Panc1 (cell line): Measurements from ENCODE around the gene VEZT. TPM values are rescaled to one million over a fixed set of nuclear protein-coding genes. Genes with fewer than 3 reads are reported as not detected.
A peak's percentile ranks its signal among the peaks of the same experiment; 100 is the strongest.

ENCODE experiments used
- ATAC-seq: fragments of 200-7000 bp; cut with Tn5 transposase; 2 replicates; pipeline ENCODE4 v1.9.1; 2020; ENCODE audit warnings: mild to moderate bottlenecking, moderate library complexity
- Bru-seq: library from RNA; stranded (reverse); fragments of 400-500 nt; gene quantifications from one replicate; lab custom pipeline; 2021; lab: Mats Ljungman, UMichigan
- BruChase-seq, 2 experiments: library from RNA; stranded (reverse); fragments of 400-500 nt; gene quantifications; one replicate each; lab custom pipeline; 2021; lab: Mats Ljungman, UMichigan
- BruUV-seq: library from RNA; stranded (reverse); fragments of 400-500 nt; replicated peaks from 2 replicates; lab custom pipeline; 2021; lab: Mats Ljungman, UMichigan
- CTCF ChIA-PET: fragments of 300-600 bp; sonication (Branson Sonifier 250); formaldehyde crosslinking; loops from one replicate; lab custom pipeline; 2022; ENCODE audit warnings: antibody characterized with exemption; lab: Charles Lee
- POLR2A ChIA-PET: fragments of 300-600 bp; sonication (Branson Sonifier 250); formaldehyde crosslinking; loops from one replicate; lab custom pipeline; 2022; ENCODE audit warnings: antibody characterized with exemption; lab: Charles Lee
- DNase-seq: peaks from one replicate; pipeline ENCODE4 v3.0.0-alpha.2; 2010; ENCODE audit warnings: low read depth, low spot score
- H3K27ac ChIP-seq: 2 replicates; pipeline ENCODE4 v1.5.1; 2011; ENCODE audit warnings: mild to moderate bottlenecking, low read length, inconsistent platforms
- H3K27me3 ChIP-seq: fragments of 200-500 bp; sonication (Bioruptor generic); 2 replicates; pipeline ENCODE4 v1.6.0; 2014; ENCODE audit warnings: low read length, inconsistent platforms; ENCODE audit not compliant: control insufficient read depth, insufficient read depth
- H3K36me3 ChIP-seq: fragments of 200-500 bp; sonication (Bioruptor generic); 2 replicates; pipeline ENCODE4 v1.5.1; 2014; ENCODE audit warnings: inconsistent platforms, mild to moderate bottlenecking, low read length, moderate library complexity; ENCODE audit not compliant: control insufficient read depth, insufficient read depth
- H3K4me1 ChIP-seq: 2 replicates; pipeline ENCODE4 v1.5.1; 2011; ENCODE audit warnings: inconsistent platforms, mild to moderate bottlenecking, low read length, moderate library complexity; ENCODE audit not compliant: control insufficient read depth, insufficient read depth
- H3K4me3 ChIP-seq, 2 experiments: 2 replicates each; pipeline ENCODE4 v1.5.1; 2011 to 2012; ENCODE audit warnings: low read depth in 2 of 2, low read length in 2 of 2, mild to moderate bottlenecking in 2 of 2, inconsistent platforms in 1 of 2, moderate library complexity in 1 of 2
- H3K9me3 ChIP-seq: fragments of 200-500 bp; sonication (Bioruptor generic); 2 replicates; pipeline ENCODE4 v1.5.1; 2014; ENCODE audit warnings: low read depth, mild to moderate bottlenecking, inconsistent platforms, low read length, moderate library complexity; ENCODE audit not compliant: control insufficient read depth, insufficient read depth
- POLR2AphosphoS5 ChIP-seq: IDR thresholded peaks from 2 replicates; pipeline ENCODE4 v1.6.1; 2012; ENCODE audit warnings: mild to moderate bottlenecking, low read depth, low read length, moderate library complexity
- SIN3A ChIP-seq: IDR thresholded peaks from 2 replicates; pipeline ENCODE4 v1.6.1; 2012; ENCODE audit warnings: low read depth, mild to moderate bottlenecking, low read length, moderate library complexity, borderline replicate concordance; ENCODE audit not compliant: insufficient read depth
- TCF7L2 ChIP-seq: IDR thresholded peaks from 2 replicates; pipeline ENCODE4 v1.6.1; 2011; ENCODE audit warnings: mild to moderate bottlenecking, low read depth, low read length, inconsistent platforms
- in situ Hi-C: cut with HindIII; loops from 2 replicates; pipeline ENCODE4 v1.10.0; 2016; ENCODE audit warnings: low sequenced_read_pairs, low pct_unique_long_range_greater_than_20kb
- intact Hi-C: fragments of 100-400 bp; cut with micrococcal nuclease; formaldehyde crosslinking; loops from one replicate; pipeline ENCODE4 v1.10.0; 2022; ENCODE audit not compliant: unreplicated experiment
- long read RNA-seq: library from polyadenylated mRNA; unstranded; transcript quantifications from one replicate; pipeline ENCODE4 v2.0.0, GENCODE V29; 2021; ENCODE audit not compliant: unreplicated experiment
- polyA plus RNA-seq: library from polyadenylated mRNA; unstranded; fragments of >200 nt; gene quantifications from one replicate; pipeline ENCODE4 v1.2.1, GENCODE V29; 2012; ENCODE audit warnings: missing spikeins; ENCODE audit not compliant: insufficient read length
- total RNA-seq: library from RNA; stranded (reverse); gene quantifications from one replicate; pipeline ENCODE4 v1.2.1, GENCODE V29; 2021; ENCODE audit not compliant: unreplicated experiment
- TF ChIP-seq, protein P1 (sequence below), 2 experiments: IDR thresholded peaks; 2 replicates each; pipeline ENCODE4 v1.6.1; 2011 to 2012; ENCODE audit warnings: low read depth in 2 of 2, control low read depth in 1 of 2, low read length in 1 of 2, mild to moderate bottlenecking in 1 of 2, moderate library complexity in 1 of 2; ENCODE audit not compliant: insufficient read depth in 1 of 2
- TF ChIP-seq, protein P2 (sequence below): fragments of 450-650 bp; IDR thresholded peaks from 2 replicates; pipeline ENCODE4 v1.5.1; 2017; ENCODE audit warnings: mild to moderate bottlenecking

VEZT gene
- total RNA-seq (70.6 TPM), Bru-seq, nascent RNA (percentile 93 among the genes with signal in this experiment), BruChase-seq, experiment 1, labeled RNA remaining after a 2-hour chase (percentile 83 among the genes with signal in this experiment), BruChase-seq, experiment 2, labeled RNA remaining after a 6-hour chase (percentile 86 among the genes with signal in this experiment)
- polyA plus RNA-seq: 35.8 TPM
- long read RNA-seq, full-length matches to known transcripts: 22 of 69 reads
- long read RNA-seq, partial matches to known transcripts: 8 of 69 reads
- long read RNA-seq, other reads (novel, unspliced or antisense): 39 of 69 reads

GRCh38 chr12:95217377-95218149, at the start of gene VEZT, which contains the start of gene FGD6:
Gene VEZT (plus strand): TSS chr12:95217807. CDS start chr12:95217851, 44 bp downstream.
Gene FGD6 (minus strand): TSS chr12:95217467. CDS start chr12:95217240, 227 bp downstream.
- H3K4me1 ChIP-seq: peaks cover 30% of the 10 kb centered on the region
- intact Hi-C loops: loop anchor here (2.0 kb wide), 1 partner anchor 99 kb away; no protein-coding TSS in a partner anchor
- BruUV-seq: no TSS peak
- ChIA-PET POLR2A (interaction anchor here (1.5 kb wide), 1 partner anchor 10 kb away, joined by 3 read pairs; no protein-coding TSS in a partner anchor), CTCF (interaction anchor here (0.6 to 0.8 kb wide), 3 partner anchors 18 to 100 kb away, joined by 3 to 4 read pairs (median 4); no protein-coding TSS in a partner anchor)
- ATAC-seq: peak; percentile 93
- in situ Hi-C loops: no loop called here
- H3K9me3 ChIP-seq: no peaks in the 10 kb centered on the region
- H3K4me3 ChIP-seq: peak within 1 kb of the TSS; percentile 93 to 94
- H3K27me3 ChIP-seq: no peaks in the 10 kb centered on the region
- TF ChIP-seq, protein P1, sequence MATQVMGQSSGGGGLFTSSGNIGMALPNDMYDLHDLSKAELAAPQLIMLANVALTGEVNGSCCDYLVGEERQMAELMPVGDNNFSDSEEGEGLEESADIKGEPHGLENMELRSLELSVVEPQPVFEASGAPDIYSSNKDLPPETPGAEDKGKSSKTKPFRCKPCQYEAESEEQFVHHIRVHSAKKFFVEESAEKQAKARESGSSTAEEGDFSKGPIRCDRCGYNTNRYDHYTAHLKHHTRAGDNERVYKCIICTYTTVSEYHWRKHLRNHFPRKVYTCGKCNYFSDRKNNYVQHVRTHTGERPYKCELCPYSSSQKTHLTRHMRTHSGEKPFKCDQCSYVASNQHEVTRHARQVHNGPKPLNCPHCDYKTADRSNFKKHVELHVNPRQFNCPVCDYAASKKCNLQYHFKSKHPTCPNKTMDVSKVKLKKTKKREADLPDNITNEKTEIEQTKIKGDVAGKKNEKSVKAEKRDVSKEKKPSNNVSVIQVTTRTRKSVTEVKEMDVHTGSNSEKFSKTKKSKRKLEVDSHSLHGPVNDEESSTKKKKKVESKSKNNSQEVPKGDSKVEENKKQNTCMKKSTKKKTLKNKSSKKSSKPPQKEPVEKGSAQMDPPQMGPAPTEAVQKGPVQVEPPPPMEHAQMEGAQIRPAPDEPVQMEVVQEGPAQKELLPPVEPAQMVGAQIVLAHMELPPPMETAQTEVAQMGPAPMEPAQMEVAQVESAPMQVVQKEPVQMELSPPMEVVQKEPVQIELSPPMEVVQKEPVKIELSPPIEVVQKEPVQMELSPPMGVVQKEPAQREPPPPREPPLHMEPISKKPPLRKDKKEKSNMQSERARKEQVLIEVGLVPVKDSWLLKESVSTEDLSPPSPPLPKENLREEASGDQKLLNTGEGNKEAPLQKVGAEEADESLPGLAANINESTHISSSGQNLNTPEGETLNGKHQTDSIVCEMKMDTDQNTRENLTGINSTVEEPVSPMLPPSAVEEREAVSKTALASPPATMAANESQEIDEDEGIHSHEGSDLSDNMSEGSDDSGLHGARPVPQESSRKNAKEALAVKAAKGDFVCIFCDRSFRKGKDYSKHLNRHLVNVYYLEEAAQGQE (IDR thresholded peaks at IDR 0.05; ENCODE audit: insufficient read depth in 1 of 2, low read depth in 2 of 2, low read length in 1 of 2): no peak
- TF ChIP-seq POLR2AphosphoS5 (peak; percentile 80), TCF7L2 (peak; percentile 85), SIN3A (peak; percentile 90; the same call in 1 of the 2 replicates)
- TF ChIP-seq, protein P2, sequence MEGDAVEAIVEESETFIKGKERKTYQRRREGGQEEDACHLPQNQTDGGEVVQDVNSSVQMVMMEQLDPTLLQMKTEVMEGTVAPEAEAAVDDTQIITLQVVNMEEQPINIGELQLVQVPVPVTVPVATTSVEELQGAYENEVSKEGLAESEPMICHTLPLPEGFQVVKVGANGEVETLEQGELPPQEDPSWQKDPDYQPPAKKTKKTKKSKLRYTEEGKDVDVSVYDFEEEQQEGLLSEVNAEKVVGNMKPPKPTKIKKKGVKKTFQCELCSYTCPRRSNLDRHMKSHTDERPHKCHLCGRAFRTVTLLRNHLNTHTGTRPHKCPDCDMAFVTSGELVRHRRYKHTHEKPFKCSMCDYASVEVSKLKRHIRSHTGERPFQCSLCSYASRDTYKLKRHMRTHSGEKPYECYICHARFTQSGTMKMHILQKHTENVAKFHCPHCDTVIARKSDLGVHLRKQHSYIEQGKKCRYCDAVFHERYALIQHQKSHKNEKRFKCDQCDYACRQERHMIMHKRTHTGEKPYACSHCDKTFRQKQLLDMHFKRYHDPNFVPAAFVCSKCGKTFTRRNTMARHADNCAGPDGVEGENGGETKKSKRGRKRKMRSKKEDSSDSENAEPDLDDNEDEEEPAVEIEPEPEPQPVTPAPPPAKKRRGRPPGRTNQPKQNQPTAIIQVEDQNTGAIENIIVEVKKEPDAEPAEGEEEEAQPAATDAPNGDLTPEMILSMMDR: peak; percentile 88
- H3K27ac ChIP-seq: peak within 1 kb of the TSS; percentile 97
- peak; percentile 96 for DNase-seq
- H3K36me3 ChIP-seq: peaks cover 5% of the 10 kb centered on the region; the same call in 1 of the 2 replicates

DNA sequence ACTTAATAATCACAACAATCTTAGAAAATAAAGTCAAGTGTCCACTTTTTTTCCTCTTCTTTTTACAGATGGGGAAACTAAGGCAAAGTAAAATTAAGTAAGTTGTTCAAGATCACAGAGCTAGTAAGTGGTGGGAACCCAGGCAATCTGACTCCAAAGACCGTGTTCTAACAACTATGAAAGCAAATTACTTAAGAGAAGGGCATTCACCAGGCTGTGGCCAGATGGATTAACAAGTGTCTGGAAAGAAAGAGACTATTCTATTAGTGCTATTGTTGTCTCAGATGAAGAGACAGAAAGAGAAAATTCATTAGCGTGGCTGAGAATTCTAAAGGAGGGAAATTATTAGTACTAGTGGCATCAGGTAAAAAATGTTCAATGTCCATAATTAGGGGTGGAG, 48.9 kb upstream of the VEZT start:
- Histone ChIP-seq H3K4me3 (no peak overlapping the region), H3K27me3 (no peaks in the 10 kb centered on the region), H3K9me3 (no peaks in the 10 kb centered on the region), H3K4me1 (peaks cover 14% of the 10 kb centered on the region), H3K36me3 (no peaks in the 10 kb centered on the region), H3K27ac (no peak overlapping the region)
- ChIA-PET CTCF (no interaction called here), POLR2A (no interaction called here)
- TSS peak; percentile 35 for BruUV-seq
- DNase-seq: no peak
- intact Hi-C loops: no loop called here
- in situ Hi-C loops: no loop called here
- ATAC-seq: no peak
- TF ChIP-seq TCF7L2: no peak
- TF ChIP-seq, protein P2: no peak
- no peak for TF ChIP-seq POLR2AphosphoS5
- no peak for TF ChIP-seq SIN3A
- TF ChIP-seq, protein P1 (IDR thresholded peaks at IDR 0.05; ENCODE audit: insufficient read depth in 1 of 2, low read depth in 2 of 2, low read length in 1 of 2): no peak
